Stimulated activated CD4-positive, alpha-beta T cell treated with anti-CD3 and anti-CD28 coated beads, Interleukin-4, amount 100 ng/mL, for 4 hours (primary cell): ENCODE data around the gene MOCS3.

Experiments
- DNase-seq, 2 experiments: peaks; one replicate each; pipeline ENCODE4 v3.0.0-alpha.2; 2020

Gene MOCS3

DNA sequence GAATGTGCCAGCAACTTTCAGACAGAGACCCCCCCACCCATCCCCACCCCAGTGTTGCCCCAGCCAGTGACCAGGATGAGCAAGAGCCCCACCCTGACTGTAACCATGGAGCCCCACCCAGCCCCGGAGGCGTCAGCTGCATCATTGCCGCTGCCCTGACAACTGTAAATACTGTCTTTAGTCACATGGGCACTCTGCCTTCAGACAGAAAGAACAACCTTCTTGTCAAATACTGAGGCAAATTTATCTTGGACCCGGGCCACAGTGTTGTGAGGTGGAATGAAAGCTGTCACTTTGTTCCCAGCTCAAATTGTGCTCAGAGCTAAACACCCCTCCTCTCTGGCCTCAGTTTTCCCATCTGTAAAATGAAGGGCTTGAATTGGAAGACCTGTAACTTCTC is 23.7 kb downstream of the MOCS3 start:
- no peak for DNase-seq

DNA sequence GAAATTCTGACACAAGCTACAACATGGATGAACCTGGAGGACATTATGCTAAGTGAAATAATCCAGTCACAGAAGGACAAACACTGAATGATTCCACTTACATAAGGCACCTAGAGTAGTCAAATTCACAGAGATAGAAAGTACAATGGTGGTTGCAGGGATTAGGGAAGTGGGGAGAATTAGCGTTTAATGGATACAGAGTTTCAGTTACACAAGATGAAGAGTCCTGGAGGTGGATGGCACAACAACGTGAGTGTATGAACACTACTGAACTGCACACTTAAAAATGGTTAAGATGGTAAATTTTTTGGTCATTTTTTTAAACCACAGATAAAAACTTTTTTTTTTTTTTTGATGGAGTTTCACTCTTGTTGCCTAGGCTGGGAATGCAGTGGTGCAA is 24.7 kb downstream of the MOCS3 start:
- DNase-seq, result no peak

DNA sequence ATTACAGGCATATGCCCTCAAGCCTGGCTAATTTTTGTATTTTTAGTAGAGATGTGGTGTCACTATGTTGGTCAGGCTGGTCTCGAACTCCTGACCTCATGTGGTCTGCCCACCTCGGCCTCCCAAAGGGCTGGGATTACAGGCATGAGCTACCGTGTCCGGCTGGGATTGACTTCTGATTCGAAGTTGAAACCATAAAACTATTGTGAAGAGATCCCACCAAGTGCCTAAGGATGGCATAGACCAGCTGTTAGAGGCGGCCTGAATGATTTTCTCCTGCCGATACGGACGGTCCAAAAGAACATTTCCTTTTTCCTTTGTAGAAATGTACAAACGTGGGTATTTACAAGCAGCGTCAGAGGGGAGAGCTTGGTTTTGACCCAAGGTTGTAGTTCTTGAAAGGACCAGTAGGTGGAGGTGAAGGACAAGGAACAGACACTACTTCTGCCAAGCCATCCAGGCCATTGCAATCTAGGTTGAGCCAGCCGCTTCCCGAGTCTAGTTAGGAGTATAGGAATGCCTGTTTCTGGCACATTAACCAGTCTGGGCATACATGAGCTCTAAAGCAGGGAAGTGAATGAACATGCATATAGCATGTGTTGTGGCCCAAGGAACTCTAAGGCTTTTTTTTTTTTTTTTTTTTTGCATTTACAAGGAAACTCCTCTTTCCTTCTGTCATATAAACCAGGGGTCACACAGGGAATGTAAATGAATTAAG is 29.0 kb downstream of the MOCS3 start:
- peak; percentile 24 to 40 for DNase-seq

DNA sequence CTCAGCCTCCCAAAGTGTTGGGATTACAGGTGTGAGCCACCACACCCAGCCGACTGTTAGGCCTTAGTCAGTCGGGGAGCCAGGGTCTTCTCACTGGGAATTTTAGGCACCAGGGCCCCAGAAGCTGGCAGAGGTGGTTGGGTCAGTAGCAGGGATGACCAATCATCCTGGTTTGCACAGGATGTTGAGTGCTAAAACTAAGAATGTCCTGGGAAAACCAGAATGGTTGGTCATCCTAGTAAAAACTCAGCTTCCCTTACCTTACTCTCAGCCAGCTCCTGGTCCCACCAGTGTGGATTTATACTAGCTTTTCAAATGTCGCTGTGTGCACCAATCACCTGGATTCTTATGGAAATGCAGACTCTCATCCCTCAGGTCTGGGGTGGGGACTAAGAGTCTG is 32.5 kb downstream of the MOCS3 start:
- DNase-seq, result no peak

DNA sequence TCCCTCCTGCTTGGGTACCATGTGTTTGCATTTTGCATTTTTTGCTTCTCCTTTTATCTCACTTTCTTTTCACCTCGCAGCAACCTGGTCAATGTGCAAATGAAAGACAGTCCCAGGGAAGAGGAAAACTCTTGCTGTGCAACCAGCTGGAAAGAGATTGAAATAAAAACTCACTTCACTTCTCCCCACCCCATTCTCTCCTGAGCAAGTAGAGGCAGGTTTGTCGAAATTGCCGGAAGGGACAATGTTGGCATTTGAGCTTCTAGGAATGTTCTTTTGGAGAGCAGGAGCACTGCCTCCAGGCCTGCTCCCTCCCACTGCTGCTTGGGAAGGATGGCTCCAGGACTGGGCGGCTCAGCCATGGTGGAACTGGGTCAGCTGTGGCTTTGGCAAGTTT is 33.7 kb downstream of the MOCS3 start:
- DNase-seq, result no peak

DNA sequence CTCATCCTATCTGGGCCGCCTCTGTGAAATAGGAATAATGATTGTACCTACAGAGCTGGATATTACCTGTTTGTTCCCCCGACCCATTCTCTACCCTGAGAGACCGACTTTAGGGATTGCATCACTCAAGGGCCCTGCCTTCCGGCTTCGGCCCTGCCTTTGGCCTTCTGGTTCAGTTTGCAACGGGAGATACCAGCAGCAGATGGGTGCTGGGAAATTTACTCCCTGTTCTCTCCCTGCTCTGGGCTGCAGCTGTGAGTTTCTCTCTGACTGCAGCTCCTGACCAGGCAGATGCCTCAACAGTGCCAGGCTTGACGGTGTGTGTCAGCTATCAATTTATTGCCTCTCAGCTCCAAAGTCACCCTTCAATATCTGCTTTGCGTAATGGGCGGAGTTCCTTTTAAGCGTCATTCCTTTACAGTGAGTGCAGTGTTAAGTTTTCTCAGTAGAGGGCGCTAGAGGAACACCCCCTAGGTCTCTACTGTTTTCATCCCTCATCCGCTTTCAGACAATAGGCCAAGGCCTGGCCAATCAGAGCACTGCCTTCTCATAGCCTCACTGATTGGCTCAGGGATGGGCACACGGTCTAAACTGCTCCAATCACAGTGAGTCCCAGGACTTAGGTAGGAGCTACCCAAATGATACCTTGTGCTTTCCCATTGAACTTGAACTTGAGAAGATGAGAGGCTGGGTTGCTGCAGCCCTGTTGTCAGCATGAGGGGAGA is 34.3 kb downstream of the MOCS3 start:
- no peak for DNase-seq

DNA sequence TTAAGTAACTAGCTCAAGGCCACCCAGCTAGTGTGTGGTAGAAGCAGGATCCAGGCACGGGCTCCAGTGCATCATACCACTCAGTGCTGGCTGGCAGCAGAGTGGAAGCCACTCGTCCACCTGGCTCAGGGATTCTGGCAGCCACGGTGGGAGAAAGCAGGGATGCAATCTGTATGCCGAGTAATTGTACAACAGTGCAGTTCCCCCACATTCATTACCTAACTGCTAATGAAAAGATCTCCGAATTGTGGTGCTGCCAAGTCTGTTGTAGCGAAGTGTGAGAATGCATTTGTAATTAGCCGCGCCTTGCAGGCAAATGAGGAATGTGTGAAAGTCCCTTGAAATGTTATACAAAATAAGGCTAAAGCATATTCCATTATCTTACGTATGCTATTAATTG is 35.3 kb downstream of the MOCS3 start:
- no peak for DNase-seq

DNA sequence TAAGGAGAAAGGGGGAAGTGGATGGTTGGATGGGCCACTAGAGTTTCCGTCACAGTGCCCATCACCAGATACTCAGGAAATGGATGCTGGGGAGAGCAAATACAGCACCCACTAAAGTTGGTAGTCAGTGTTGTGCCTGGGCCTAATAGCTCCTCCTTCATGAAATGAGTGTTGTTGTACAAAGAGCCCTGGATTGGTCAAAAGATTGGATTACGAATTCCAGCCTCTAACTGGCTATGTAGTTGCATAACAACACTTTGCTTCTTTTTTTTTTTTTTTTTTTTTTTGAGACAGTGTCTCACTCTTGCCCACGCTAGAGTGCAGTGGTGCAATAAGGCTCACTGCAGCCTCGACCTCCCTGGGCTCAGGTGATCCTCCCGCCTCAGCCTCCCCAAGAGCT is 36.9 kb downstream of the MOCS3 start:
- DNase-seq, result no peak

DNA sequence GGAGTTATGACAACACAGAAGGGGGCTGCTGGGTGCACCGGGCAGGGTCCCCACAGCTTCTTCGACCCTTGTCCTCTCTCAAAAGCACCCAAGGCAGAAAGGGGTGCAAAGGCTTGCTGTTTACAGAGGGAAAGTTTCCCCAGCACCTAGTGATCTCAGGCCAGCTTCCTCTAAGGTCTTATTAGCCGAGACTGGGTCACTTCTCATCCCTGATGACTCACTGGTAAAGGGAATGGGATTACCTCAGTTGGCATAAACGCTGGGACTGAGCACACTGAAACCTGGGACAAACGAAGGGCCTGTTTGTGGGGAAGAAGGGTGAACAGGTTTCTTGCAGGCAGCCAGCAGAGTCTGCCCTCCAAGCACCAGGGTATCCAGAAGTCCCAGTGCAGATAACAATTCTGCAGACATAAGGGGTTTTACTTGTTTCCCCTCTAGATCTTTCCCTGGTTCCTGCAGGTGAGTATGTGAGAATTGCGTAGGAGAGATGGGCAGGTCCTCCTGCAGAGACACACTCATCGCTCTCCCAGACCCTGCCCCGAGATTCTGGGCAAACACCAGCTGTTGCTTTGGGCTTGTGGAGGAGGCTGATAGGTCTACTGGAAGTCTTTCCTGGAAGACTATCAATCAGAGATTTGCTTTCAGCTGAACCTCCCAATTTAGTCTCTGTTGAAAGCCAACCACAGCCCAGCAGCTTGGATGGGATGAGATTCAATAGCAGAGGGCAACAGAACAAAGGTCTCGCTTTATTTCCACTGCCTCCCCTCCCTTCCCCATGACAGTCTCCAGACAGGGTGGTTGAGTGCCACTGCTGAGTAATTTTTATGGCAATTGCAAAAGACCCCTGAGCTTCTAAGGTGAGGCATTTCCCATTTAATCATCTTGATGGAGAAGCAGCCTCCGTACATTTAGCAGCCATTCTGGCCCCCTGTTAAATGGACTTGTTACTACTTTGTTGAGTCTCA is 38.6 kb downstream of the MOCS3 start:
- no peak for DNase-seq

DNA sequence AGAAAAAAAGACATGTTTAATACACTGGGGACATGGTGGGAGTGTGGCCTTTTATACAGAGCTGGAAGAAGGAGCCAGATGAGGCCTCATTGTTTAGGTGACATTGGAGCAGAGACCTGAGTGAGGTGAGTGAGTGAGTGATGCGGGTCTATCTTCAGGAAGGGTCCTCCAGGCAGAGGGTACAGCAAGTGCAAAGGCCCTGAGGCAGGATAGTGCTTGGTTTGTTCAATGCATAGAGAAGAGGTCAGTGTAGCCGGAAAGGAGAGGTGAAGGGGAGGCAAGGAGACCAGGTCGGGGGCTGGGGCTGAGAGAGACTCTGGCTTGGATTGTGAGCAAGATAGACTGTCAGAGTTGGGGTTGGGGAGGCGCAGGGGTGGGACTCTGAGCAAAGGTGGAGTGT is 40.7 kb downstream of the MOCS3 start:
- no peak for DNase-seq

DNA sequence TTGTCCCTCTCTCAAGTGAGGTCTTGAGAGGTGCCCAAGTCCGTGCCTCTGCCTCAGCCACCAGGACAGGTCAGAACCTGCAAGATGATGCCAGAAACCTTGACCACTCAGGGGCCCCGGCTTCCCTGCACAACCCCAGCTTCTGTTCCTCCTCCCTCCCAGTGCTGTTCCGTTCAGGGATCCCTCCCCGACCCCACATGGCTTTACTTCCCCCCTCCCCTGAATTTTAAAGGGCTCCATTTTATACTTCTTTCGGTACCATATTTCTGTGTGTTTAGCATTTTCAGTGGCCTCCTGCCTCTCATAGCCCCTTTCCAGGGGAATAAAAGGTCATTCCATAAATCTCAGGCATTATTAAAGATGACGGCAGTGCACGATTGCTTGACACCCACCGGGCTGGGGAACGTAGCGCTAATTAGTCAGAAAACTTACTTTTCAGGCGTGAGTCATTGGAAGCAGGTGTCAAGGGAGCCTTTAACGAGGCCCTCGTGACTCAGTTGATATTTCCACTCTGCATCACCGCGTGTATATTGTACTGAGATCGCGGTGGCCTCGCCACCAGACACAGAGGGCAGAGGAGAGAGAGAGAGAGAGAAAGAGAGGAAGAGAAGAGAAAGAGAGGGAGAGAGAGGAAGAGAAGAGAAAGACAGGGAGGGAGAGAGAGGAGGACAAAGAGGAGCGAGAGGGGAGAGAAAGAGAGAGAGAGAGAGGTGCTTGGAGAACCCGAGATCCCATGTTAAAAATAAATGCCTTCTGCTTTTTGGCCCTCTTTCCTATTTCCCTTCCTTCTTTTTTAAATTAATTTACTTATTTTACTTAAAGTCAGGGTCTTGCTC is 43.0 kb downstream of the MOCS3 start:
- DNase-seq, result no peak

DNA sequence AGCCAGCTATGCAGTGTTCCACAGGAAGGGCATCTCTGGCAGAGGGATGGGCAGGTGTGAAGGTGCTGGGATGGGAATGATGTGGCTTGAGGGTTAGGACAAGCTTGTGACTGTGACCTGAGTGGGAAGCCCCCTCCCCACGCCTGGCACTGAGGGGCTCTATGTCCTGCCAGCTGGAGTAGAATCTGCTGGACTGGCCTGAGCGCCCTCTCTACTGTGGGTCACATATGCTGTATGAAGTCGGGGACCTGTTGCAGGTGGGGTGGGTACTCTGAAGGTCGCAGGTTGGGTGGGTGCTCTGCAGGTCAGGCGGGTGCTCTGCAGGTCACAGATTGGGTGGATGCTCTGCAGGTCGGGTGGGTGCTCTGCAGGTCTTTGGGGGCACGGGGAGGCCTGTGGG is 44.0 kb downstream of the MOCS3 start:
- DNase-seq, result no peak

DNA sequence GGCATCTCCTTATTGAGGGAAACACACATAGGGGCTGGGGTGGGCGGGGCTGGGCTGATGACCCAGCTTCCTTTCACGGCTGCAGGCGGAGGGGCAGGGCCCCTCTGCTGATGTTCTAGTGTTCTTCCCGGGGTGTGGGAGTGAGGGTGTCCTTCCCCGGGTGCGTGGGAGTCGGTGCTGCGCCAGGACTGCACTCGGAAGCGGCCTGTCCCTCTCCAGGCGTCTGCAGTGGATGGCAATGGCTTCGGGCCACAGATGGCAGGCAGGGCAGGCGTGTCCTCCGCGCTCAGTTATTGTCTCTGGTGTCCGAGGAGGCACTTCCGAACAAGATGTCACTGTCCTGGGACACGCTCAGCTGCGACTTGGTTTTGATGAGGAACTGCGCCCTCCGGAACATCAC is 45.1 kb downstream of the MOCS3 start:
- DNase-seq, result no peak

DNA sequence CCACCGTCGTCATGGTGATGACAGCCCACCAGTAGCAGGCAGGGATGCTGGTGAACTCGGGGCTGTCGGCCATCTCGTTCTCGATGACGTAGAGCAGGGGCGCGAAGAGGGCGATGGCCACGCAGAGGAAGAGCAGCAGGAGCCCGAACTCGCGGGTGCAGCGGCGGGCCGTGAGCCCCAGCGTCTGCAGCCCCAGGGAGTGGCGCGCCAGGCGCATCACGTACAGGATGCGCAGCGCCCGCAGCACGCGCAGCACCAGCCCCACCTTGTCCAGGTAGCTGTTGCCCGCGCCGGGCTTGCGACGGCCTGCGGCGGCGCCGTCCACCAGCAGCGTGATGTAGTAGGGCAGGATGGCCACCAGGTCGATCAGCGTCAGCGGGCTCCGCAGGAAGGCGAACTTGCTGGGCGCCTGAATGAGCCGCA is 45.7 kb downstream of the MOCS3 start:
- DNase-seq, result no peak

DNA sequence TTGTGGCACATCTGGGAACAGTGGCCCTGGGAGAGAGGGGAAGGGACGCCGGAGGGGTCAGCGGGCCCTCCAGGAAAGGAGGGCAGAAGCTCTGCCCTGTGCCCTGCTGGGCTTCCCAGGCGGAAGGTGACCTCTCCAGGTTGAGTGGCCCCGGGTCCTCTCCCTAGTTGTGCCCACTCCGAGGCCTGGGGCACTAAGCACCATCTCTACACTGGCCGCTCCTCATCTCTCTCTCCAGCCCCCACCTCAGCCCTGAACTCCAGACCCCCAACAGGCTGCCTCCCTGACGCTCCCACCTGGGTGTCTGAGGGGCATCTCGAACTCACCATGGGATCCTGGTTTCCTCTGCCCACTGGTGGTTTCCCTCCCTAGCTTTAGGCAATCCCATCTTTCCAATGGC is 46.2 kb downstream of the MOCS3 start:
- DNase-seq, result no peak

DNA sequence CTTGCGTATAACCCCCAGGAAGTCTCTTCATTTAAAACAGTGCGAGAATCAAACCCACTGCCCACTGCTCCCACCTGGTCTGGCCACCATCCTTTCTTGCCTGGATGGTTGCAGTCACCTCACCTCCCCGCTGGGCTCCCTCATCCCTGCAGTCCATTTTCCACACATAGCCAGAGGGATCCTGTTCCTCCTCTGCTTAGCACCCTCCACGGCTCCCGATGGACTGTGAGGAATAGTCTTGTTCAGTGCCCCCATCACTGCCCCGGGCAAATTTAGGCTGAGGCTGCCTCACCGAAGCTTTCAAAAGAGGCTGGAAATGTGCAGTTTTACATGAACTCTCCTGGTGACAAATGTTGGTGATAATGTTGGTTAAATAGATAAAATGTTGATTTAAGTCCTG is 46.6 kb downstream of the MOCS3 start:
- DNase-seq, result no peak

DNA sequence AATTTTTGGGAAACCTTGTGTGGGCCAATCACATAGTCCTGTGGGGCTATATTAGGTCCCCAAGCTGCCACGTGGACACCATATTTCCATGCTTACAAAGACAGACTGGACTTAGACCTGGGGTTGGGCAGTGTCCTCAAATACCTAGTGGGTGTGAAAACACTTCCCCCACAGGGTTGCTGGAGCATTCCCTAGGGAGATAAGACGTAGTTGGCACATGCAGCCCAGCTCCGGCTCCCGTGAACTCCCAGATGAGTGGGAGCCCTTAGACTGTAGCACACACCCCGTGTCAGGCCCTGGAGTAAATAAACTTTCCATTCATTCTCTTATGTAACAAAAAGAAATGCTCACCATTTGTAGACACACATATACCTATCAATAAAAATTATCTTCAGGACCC is 50.1 kb downstream of the MOCS3 start:
- no peak for DNase-seq

DNA sequence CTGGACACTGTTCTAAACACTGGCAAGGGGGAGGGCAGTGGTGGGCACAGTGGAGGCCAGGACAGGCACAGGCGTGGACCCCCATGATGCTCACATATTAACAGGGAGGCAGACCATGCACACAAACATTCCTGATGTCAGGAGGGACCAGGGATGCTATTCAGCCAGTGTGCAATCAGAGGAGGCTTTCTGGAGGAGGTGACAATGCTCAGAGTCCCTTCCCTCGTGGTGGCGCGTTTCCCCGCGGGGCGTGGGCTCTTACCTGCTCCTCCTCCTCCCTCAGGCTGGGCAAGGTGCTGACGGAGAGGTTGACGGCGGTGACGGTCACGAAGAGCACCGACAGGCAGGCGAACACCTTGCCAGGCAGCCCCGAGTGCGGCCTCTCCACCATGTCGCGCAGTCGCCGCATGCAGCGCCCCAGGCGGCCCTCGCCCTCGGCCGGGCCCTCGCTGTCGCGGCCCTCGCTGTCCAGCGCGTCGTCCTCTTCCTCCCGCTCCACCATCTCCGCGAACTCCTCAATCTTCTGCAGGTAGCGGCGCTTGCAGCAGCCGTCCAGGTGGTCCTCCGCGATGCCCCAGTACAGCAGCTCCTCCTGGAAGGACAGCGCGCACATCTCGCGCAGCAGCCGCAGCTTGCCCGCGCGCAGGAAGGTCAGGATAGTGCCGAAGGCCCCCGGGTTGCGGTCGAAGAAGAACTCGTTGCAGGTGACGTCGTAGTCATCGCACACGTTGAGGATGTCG is 50.9 kb downstream of the MOCS3 start:
- no peak for DNase-seq

DNA sequence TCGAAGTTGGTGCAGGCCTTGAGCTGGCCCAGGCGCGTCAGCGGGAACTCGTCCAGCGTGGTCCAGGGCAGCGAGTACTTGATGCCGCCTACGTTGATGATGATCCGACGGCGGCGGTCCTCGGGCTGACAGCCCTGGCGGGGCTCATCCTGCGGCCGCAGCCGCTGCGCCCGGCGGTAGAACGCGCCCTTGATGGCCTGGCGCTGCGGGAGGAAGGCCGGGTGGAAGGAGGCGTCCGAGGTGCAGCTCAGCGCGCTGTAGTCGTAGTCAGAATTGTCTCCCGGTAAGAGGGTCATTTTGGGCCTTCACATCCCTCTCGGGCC is 51.4 kb downstream of the MOCS3 start:
- DNase-seq, result no peak

DNA sequence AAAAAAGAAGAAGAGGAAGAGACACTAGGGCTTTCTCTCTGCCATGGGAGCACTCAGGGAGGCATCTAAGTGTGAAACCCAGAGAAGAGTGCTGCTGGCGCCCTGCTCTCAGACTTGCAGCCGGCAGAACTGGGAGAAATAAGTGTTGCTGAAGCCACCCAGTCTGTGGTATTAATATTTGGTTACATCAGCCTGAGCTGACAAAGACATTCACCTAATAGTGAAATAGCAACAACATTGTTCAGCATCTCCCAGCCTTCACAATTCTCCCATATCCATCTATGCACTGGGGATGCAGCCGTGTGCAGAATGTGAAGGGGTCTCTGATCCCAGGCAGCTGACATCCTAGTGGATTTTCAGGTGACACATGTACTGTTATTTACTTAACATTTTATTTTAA is 52.3 kb downstream of the MOCS3 start:
- no peak for DNase-seq

DNA sequence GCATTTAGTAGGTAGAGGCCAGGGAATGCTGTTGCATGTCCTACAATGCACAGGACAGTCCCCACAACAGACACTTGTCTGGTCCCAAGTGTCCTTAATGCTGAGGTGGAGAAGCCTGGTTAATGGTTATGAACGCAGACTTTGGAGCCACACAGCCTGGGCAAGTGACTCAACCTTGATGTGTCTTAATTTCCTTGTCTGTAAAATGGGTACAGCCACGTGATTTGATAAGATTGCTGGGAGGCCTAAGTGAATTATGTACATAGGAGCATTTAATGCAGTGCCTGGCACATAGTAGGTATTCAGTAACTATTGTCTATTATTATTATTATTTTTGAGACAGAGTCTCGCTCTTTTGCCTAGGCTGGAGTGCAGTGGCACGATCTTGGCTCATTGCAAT is 52.9 kb downstream of the MOCS3 start:
- no peak for DNase-seq

DNA sequence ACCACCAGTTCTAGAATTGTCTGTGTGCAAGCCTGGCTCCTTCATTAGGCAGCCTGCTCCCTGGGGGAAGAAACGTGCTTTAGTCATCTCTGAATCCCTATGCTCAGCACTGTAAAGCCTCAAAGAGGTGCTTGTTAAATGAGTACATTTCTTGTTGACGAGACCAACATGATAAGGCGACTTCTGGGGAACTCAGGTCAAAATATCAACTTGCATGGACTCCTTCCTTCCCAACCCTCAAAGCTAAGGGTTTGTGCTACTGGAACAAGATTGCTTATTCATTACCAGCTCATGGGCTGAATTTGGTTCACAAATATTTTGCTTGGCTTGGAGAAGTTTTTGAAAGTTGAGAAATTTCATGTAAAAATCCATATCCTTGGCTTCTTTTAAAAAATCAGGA is 53.7 kb downstream of the MOCS3 start:
- DNase-seq, result no peak
